HuH-7 (cell line): ENCODE measurements around the gene P3H2.
A peak's percentile ranks its signal among the peaks of the same experiment; 100 is the strongest.
"Not testable (repeated sequence)": the region's sequence is repeated elsewhere in the genome, so short reads cannot be mapped to it uniquely, and the experiment has no call there.

Experiments
- DNase-seq: peaks from one replicate; pipeline ENCODE4 v3.0.0; 2011; ENCODE audit warnings: low spot score

The P3H2 gene

DNA sequence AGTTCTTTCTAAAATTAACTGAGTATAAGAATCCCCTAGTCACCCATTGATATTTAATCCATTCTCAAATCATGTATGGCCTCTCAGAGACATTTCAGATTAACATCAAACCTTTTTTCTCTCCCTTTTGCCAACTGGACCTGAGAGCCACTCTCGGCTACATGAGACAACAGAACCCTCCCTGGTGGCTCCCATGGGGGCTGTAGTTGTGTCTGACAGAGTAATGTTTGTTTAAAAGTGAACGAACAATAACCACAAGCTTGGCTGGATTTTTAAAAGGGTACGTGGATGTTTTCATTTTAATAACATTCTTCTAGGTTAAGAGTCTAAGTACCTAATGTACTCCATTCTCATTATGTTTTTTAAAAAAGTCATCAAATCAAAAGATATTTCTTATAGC, 37.1 kb downstream of the P3H2 start:
- DNase-seq = no peak

DNA sequence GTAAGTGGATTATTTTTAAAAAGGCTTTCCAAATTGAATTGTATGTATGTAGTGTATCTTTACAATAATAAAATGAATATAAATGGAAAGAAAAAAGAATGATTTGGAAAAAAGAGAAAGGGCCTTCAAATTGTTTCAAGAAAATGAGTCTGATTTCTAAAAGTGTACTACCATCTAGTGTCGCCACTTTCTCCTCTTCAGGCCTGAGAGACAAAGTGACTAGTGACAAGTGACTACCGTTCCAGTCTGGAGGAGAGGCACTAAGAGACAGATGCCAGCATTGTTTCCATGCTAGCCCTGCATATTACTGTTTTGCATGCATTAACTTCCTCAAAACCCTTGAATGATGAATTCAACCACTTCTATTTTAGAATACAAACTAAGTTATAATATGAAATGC, 39.3 kb downstream of the P3H2 start:
- DNase-seq = no peak

GRCh38 chr3:190079173-190079572, 41.5 kb downstream of the P3H2 start:
- DNase-seq = not testable (repeated sequence)

DNA sequence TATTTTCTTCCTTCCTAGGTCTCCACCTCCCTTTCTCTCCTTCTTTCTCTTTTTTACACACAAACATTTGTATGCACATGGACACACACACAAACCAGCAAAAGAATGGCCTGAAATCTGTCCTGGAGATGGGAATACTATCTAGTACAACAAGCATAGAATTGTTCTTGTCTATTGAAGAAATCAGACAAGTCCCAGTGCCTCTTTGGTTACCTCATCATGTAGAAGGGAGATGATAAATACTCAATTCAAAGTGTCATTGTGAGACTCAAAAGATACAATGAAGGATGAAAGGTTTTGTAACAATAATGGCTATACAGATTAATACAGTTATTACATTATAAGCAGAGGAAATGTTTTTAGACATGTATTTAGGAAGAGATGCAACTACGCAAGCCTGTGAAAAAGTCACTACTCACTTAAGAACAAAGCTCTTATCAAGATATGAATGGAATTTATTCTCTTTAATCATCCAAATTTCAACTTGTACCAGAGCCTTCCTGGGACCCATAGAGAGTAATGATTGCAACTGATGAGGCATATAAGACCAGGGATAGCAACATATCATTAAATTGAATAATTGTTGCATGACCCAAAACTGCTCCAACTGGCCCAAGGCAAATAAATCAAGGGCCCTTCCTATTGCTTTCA, 43.2 kb downstream of the P3H2 start:
- no peak for DNase-seq

DNA sequence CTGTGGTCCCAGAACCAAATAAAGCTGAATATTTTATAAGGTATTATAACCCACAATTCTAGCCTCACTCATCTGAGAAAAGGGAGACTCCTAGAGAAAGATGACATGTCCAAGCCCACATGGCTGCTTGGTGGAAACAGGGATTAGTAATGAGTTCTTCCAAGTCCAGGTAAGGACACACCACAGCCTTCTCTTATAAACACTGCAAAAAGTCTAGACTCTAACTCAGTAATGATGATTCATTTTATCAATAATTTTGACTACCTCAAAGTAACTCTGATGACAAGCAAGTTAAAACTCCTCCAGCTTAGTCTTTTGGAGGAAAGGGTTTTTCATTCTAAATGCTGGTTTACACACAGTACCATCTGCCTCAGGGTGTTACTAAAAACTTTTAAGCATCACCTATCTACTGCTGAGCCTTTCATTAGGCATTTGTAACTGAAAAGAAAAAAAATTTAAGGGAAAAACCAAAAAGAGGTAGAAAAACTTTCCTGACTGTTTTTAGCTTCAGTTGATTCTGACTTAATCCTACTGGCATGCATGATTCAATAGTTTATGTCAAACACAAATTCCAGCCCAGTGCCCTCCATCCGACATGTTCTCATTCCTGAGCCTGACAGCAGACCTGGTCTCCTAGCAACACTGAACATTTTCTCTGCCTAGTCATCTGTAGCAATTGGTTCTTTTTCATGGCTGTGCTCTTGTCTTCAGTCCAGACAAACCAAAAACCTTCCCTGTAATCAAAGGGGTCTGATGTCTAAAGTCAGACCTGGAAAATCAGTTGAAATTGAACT, 43.9 kb downstream of the P3H2 start:
- DNase-seq = no peak

GRCh38 chr3:190076136-190076535, 44.6 kb downstream of the P3H2 start:
- no peak for DNase-seq

- no peak for DNase-seq
Measured at GRCh38 chr3:190074817-190075216, 45.9 kb downstream of the P3H2 start.

GRCh38 chr3:190073264-190074008, 47.3 kb downstream of the P3H2 start:
- peak; percentile 31 for DNase-seq

DNA sequence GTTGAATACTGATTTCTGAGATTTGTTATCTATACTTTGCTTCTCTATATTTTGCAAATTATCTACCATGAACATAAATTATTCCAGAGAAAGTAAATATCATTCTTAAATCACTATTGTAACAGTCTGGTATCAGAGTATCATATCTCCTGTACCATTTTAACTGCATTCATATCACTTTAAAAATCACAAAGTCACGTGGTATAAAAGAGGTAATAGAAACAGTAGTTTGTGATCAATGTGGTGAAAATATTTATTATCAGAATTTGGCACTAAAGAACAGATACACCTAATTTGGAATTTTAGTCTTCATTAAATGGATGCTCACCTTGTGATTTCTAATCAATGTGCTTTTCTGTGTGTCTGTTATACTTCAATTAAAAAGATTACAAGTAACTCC, 47.8 kb downstream of the P3H2 start:
- no peak for DNase-seq

- not testable (repeated sequence) for DNase-seq
Measured at GRCh38 chr3:190071921-190072320, 48.8 kb downstream of the P3H2 start.

DNA sequence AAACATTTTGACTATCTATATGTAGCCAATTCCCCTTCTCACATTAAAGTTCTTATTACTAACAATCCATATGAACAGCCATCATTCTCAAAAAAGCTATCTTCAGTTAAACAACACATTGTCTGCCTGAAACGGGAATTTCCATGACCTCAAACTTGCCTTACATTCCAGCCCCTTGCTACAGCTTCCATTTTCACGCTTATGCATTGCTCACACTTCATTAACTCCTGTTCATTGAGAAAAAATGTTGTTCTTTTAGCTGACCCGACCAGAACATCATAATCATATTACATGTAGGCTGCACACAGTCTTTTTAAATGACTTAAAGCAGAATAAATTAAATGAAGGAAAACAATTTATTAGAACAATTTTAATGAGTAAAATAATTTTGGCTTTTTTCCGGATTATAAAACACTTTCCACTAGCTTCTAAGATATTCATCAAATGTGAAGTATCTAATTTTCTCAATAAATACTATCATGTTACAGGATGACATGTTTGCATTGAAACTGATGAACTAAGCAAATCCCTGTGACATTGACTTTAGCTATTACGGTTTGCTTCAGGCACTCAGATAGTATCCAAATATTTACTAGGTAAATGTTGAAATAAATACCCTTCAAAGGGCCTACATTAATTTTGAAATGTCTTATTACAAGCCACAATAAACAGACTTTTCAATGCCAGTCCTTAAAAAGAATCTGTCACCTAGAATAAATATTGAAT, 49.9 kb downstream of the P3H2 start:
- DNase-seq = no peak

DNA sequence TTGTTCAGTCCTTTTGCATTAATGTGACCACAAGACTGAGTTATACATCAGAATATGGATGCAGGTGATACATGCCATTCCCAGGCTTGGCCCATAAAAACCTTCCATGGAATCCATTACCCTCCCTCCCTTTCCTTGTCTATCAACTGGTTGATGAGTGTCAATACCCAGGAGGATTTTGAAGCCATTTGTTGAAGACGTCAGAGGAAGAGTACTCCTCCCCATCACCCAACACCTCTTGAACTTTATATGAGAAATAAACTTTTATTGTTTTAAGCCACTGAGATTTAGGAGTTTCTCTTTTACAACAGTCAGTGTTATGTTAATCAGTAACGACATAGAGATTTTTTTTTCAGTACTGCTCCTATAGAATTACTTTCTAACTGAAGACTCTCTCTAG, 55.5 kb downstream of the P3H2 start:
- no peak for DNase-seq

DNA sequence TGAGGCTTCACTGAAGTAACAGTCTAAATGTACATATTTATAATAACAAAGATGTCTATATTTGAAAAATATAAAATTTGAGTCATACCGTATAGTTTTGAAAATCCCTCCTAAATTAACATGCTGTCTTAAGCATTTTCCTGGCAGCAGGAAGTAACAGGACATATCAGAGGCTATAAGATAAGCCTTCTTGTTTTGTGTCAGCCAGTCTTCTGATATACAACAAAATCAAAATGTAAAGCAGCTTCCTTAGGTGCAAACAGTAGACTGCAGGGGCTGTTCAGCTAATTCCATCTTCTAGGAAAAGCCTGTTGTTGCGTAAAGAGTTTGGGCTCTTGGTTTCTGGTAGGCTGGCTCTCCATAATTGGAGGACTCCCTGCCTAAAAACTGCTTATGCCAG, 56.0 kb downstream of the P3H2 start:
- no peak for DNase-seq

DNA sequence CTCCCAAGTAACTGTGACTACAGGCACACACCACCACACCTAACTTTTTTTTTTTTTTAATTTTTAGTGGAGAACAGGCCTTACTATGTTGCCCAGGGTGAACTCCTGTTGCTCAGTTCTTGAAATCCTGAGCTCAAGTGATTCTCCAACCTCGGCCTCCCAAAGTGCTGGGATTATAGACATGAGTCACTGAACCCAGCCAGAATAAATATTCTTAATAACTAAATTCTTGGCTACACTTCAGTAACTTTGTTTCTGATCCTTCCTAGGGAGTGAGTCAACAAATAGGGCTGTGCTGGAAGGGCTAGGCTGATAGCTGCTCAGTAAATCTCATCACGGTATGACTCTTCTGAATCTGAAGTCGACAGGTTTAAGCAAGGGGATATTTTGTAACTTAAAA, 56.6 kb downstream of the P3H2 start:
- DNase-seq = no peak

DNA sequence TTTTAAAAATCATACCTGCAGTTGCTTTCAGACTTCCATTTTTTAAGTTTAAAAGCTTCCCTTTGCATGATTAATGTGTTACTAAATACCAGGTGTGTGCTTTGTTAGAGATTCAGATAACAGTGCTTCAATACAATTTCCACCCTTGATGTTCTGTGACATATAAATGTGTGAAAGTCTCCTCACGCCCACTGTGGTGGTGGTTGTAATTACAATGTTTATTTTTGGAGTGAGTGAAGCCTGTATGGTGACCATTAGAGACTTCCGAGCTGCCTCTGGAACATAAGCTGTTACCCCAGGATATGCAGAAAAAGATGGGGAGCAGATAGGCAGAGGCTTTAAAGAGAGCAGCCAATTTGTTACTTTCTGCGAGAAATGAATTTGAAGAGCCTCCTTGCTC, 57.2 kb downstream of the P3H2 start:
- no peak for DNase-seq

DNA sequence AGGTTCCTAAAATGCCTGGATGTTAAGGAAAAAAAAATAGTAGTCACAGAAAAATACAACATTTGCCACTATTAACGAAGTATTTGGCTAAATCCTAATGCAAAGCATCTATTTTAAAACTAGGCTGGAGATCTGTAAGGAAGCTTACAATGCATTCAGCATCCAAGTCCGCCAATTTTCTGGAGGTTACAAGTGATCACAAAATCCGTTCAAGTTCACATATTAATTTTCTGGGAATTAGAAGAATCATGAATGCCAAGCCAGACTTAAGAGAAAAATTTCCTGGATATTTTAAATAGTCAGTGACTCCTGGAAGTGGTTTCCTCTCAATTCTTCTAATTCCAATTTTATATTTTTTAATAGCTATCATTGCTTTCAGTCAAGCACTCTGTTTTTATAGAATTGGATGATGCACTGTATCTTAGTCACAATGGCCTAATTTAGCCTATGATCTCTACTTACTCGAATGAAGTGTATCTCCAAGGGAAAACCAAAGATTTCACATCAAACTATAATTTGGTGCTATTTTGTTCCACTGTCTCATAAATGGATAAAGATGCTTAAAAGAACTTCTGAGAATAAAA, 60.4 kb downstream of the P3H2 start:
- DNase-seq = no peak

DNA sequence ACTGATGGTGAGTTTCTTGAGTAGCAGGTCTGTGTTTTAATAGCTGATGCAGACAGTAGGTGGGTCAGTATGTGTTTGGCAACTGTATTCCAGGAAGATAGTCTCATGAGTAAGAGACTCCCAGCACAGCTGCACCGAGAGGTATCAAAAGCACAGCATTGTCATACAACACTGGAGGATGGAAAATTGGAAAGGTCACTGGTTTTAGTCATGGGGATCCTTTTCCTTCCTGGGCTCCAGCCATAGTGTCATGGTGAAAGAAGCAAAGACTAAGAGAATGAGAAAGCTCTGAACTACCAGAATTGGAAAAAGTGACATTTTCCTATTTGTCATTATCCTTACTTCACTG, 61.5 kb downstream of the P3H2 start:
- DNase-seq = no peak

- no peak for DNase-seq
Measured at GRCh38 chr3:190058521-190059241, 62.0 kb downstream of the P3H2 start.

DNA sequence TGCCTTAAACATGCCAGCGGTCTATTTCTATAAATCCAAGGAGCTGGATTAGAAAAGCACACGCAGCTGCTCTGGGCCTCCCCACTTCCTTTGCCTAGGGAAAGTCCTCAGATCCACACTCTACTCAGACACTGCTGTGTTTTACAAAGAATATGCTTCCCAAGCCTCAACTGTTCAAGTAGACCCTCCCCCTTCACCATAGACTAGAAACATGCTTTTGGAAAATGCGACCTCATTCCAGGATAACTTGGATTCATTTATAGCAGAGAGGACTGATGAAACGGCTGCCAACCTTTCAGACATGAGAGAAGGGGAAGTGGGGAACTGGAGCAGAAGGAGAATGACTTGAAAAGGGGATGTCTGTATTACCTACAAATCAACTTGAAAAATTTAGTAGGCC, 64.0 kb downstream of the P3H2 start:
- no peak for DNase-seq

DNA sequence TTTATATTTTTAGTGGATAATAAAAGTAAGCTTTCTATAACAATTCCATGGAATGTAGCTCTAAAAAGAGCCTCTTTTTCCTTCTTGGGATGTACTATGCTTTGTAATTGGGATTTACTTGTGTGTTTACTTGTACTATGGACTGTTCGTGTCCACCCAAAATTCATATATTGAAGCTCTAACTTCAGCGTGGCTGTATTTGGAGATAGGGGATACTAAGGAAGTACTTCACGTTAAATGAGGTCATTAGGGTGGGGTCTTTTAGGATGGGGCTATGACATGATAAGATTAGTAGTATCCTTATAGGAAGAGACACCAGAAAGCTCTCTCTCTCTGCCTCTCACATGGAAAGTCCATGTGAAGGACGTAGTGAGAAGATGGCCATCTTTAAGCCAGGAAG, 64.9 kb downstream of the P3H2 start:
- no peak for DNase-seq

GRCh38 chr3:190053919-190054672, 66.6 kb downstream of the P3H2 start:
- DNase-seq = no peak
